DND-41 (cell line): Measurements from ENCODE around the gene SLC26A11.

ENCODE experiments used
- ATAC-seq: fragments of 200-7000 bp; cut with Tn5 transposase; 3 replicates; pipeline ENCODE4 v1.9.1; 2021; ENCODE audit warnings: low read depth; ENCODE audit not compliant: insufficient read depth
- DNase-seq: peaks from one replicate; pipeline ENCODE4 v3.0.0-alpha.2; 2020
- H2AFZ ChIP-seq: 2 replicates; pipeline ENCODE4 v1.6.0; 2012; ENCODE audit warnings: low read depth, low read length
- H3K27ac ChIP-seq: 2 replicates; pipeline ENCODE4 v1.5.1; 2012; ENCODE audit warnings: low read length, inconsistent platforms
- H3K27me3 ChIP-seq: fragments of 200-600 bp; sonication (generic); 2 replicates; pipeline ENCODE4 v1.6.0; 2012; ENCODE audit warnings: low read length, mild to moderate bottlenecking, inconsistent platforms; ENCODE audit not compliant: insufficient read depth, poor library complexity
- H3K36me3 ChIP-seq: 2 replicates; pipeline ENCODE4 v1.5.1; 2012; ENCODE audit warnings: low read length, inconsistent platforms; ENCODE audit not compliant: insufficient read depth
- H3K4me1 ChIP-seq: 2 replicates; pipeline ENCODE4 v1.5.1; 2012; ENCODE audit warnings: mild to moderate bottlenecking, low read length; ENCODE audit not compliant: insufficient read depth
- H3K4me2 ChIP-seq: 2 replicates; pipeline ENCODE4 v1.6.0; 2012; ENCODE audit warnings: mild to moderate bottlenecking, moderate library complexity, low read length, inconsistent platforms; ENCODE audit not compliant: insufficient read depth
- H3K4me3 ChIP-seq, 2 experiments: fragments of 200-600 bp in 1 of 2; shearing (Covaris generic) in 1 of 2; 2 replicates each; pipeline ENCODE4 v1.5.1; 2012 to 2016; ENCODE audit warnings: inconsistent platforms in 2 of 2, low read length in 2 of 2, mild to moderate bottlenecking in 2 of 2, low read depth in 1 of 2, moderate library complexity in 1 of 2
- H3K79me2 ChIP-seq: 2 replicates; pipeline ENCODE4 v1.6.0; 2012; ENCODE audit warnings: low read length, inconsistent platforms; ENCODE audit not compliant: insufficient read depth
- H3K9ac ChIP-seq: 2 replicates; pipeline ENCODE4 v1.6.0; 2012; ENCODE audit warnings: low read depth, mild to moderate bottlenecking, inconsistent platforms, low read length, moderate library complexity
- H3K9me3 ChIP-seq: 2 replicates; pipeline ENCODE4 v1.5.1; 2012; ENCODE audit warnings: low read length, moderate library complexity, mild to moderate bottlenecking, inconsistent platforms; ENCODE audit not compliant: insufficient read depth, severe bottlenecking
- H4K20me1 ChIP-seq: 2 replicates; pipeline ENCODE4 v1.6.0; 2012; ENCODE audit warnings: low read length; ENCODE audit not compliant: insufficient read depth
- CTCF ChIP-seq: IDR thresholded peaks from 2 replicates; pipeline ENCODE4 v1.5.1; 2012; ENCODE audit warnings: borderline replicate concordance, low read length, moderate library complexity, mild to moderate bottlenecking; ENCODE audit not compliant: poor library complexity, severe bottlenecking; ENCODE audit errors: extremely low read depth
- EZH2 ChIP-seq: IDR thresholded peaks from 3 replicates; pipeline ENCODE4 v1.6.1; 2012; ENCODE audit warnings: borderline replicate concordance, low read depth, mild to moderate bottlenecking, moderate library complexity, low read length, inconsistent platforms; ENCODE audit not compliant: severe bottlenecking

SLC26A11 gene

DNA sequence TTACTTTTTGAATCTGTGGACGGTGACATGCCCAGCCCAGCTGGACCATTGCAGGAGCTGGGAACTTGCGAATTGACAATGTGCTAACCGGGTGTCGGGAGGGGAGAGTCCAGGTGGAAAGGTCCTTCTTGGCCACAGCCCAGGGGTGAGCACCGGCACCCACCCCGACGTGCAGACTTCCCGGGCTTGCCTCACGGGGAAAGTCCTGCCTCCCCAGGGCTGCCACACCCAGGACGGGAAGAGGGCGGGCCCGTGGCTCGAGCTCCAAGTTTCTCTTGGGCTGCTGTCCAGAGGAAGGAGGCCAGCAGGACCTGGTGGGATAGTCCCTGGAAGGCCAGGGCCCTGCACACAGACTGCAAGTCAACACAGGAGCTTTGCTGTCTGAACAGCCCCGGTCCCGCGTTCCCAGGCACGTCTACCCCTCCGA is 32.7 kb upstream of the SLC26A11 start:
- Histone ChIP-seq H3K79me2 (no peaks in the 10 kb centered on the region), H3K27me3 (no peaks in the 10 kb centered on the region), H3K27ac (no peak overlapping the region), H3K36me3 (no peaks in the 10 kb centered on the region), H2AFZ (no peak overlapping the region), H3K4me3 (no peak overlapping the region), H3K9ac (no peak overlapping the region), H3K9me3 (no peaks in the 10 kb centered on the region), H3K4me1 (no peaks in the 10 kb centered on the region), H3K4me2 (no peak overlapping the region), H4K20me1 (peaks cover 3% of the 10 kb centered on the region; the same call in 1 of the 2 replicates)
- ATAC-seq (no peak), DNase-seq (no peak)
- TF ChIP-seq EZH2 (no peak), CTCF (no peak)

- H3K79me2 ChIP-seq = no peaks in the 10 kb centered on the region
- H3K27me3 ChIP-seq = no peaks in the 10 kb centered on the region
- ATAC-seq = no peak
- H4K20me1 ChIP-seq = peaks cover 3% of the 10 kb centered on the region; the same call in 1 of the 2 replicates
- TF ChIP-seq CTCF = no peak
- H3K36me3 ChIP-seq = no peaks in the 10 kb centered on the region
- no peak for DNase-seq
- H3K4me1 ChIP-seq = no peaks in the 10 kb centered on the region
- no peak overlapping the region for H3K9ac ChIP-seq
- no peak overlapping the region for H3K4me3 ChIP-seq
- H3K9me3 ChIP-seq = no peaks in the 10 kb centered on the region
- H3K4me2 ChIP-seq = no peak overlapping the region
- H2AFZ ChIP-seq = no peak overlapping the region
- H3K27ac ChIP-seq = no peak overlapping the region
Measured at GRCh38 chr17:80189611-80190010, 30.6 kb upstream of the SLC26A11 start.

GRCh38 chr17:80190716-80191115 is 29.5 kb upstream of the SLC26A11 start:
- H3K36me3 ChIP-seq = no peaks in the 10 kb centered on the region
- no peak for ATAC-seq
- H3K4me3 ChIP-seq = no peak overlapping the region
- H3K79me2 ChIP-seq = no peaks in the 10 kb centered on the region
- no peak overlapping the region for H2AFZ ChIP-seq
- no peak for DNase-seq
- H3K27me3 ChIP-seq = no peaks in the 10 kb centered on the region
- H4K20me1 ChIP-seq = peaks cover 5% of the 10 kb centered on the region; the same call in 1 of the 2 replicates
- TF ChIP-seq EZH2 (no peak), CTCF (no peak)
- no peak overlapping the region for H3K27ac ChIP-seq
- H3K9me3 ChIP-seq = no peaks in the 10 kb centered on the region
- H3K4me1 ChIP-seq = no peaks in the 10 kb centered on the region
- H3K4me2 ChIP-seq = no peak overlapping the region
- H3K9ac ChIP-seq = no peak overlapping the region

DNA sequence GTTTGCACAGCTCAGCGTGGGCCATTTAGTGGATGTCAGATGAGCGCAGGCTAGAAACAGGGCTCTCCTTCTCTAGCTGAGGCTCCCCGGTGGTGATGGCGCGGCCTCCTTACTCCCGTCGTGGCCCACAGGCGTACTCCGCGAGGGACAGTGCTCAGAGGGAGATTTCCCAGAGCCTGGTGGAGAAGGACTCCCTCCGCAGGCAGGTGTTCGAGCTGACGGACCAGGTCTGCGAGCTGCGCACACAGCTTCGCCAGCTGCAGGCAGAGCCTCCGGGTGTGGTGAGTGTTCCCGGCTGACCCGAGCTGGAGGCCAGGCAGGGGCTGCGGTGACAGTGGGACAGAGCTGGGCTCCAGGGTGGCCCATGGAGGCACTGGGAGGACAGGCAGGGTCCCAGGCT is 29.0 kb upstream of the SLC26A11 start:
- Histone ChIP-seq H3K4me2 (no peak overlapping the region), H3K4me1 (no peaks in the 10 kb centered on the region), H3K27ac (no peak overlapping the region), H4K20me1 (peaks cover 8% of the 10 kb centered on the region; the same call in 1 of the 2 replicates), H3K79me2 (no peaks in the 10 kb centered on the region), H3K9ac (no peak overlapping the region), H2AFZ (no peak overlapping the region), H3K27me3 (no peaks in the 10 kb centered on the region), H3K36me3 (no peaks in the 10 kb centered on the region), H3K4me3 (no peak overlapping the region), H3K9me3 (no peaks in the 10 kb centered on the region)
- no peak for TF ChIP-seq EZH2
- no peak for TF ChIP-seq CTCF
- no peak for ATAC-seq
- DNase-seq = no peak
